ENCODE results near the gene SERPINA5. TPM values are rescaled to one million over a fixed set of nuclear protein-coding genes. Genes with fewer than 3 reads are reported as not detected.

The SERPINA5 gene
- total and polyA plus RNA-seq, 2 of the 13 experiments (the other 11 are each of a cell fraction or from before 2014, with no cell fraction given), result 449 to 498 TPM

- no peak for TF ChIP-seq ETS1 (CRISPR knock-in tag; IDR thresholded peaks at IDR 0.05)
- TF ChIP-seq REL (CRISPR knock-in tag; conservative IDR thresholded peaks at IDR 0.05), result no peak
- no peak for TF ChIP-seq ZNF530 (CRISPR knock-in tag; IDR thresholded peaks at IDR 0.05; ENCODE audit: low read depth)
- no peak for TF ChIP-seq ZNF564 (CRISPR knock-in tag; IDR thresholded peaks at IDR 0.05)
- no peak for TF ChIP-seq NFRKB (IDR thresholded peaks at IDR 0.05)
- peak in 1 of 2 experiments; percentile 32; a peak in 1 of 4 replicates for TF ChIP-seq POLR2A (IDR thresholded peaks at IDR 0.05; ENCODE audit: insufficient read depth in 1 of 2, low read depth in 2 of 2, low read length in 2 of 2)
- no peak for TF ChIP-seq CREB1 (IDR thresholded peaks at IDR 0.05)
- peak; percentile 17; the same call in 1 of the 2 replicates for TF ChIP-seq CREB1 (CRISPR knock-in tag; IDR thresholded peaks at IDR 0.05)
- 0 out of 2 replicates have a peak, but pooled peaks have one; percentile 23 for TF ChIP-seq KDM2A (CRISPR knock-in tag; IDR thresholded peaks at IDR 0.05; ENCODE audit: borderline replicate concordance, low read depth)
- peak; percentile 22; the same call in 1 of the 2 replicates for TF ChIP-seq SALL1 (CRISPR knock-in tag; IDR thresholded peaks at IDR 0.05)
- no peak for TF ChIP-seq ZNF839 (CRISPR knock-in tag; IDR thresholded peaks at IDR 0.05; ENCODE audit: borderline replicate concordance)
- TF ChIP-seq PHB2 (IDR thresholded peaks at IDR 0.05; ENCODE audit: partially characterized antibody), result no peak
- peak; percentile 31; the same call in 1 of the 2 replicates for TF ChIP-seq CTCF (CRISPR knock-in tag; IDR thresholded peaks at IDR 0.05)
- no peak for TF ChIP-seq E2F1 (CRISPR knock-in tag; IDR thresholded peaks at IDR 0.05)
- TF ChIP-seq RARA (CRISPR knock-in tag; IDR thresholded peaks at IDR 0.05), result no peak
- no peak for TF ChIP-seq ZBTB10 (CRISPR knock-in tag; IDR thresholded peaks at IDR 0.05; ENCODE audit: borderline replicate concordance)
- TF ChIP-seq ZFYVE20 (CRISPR knock-in tag; IDR thresholded peaks at IDR 0.05; ENCODE audit: borderline replicate concordance, low read depth), result no peak
- TF ChIP-seq ZHX1 (CRISPR knock-in tag; IDR thresholded peaks at IDR 0.05; ENCODE audit: low read depth), result no peak
- TF ChIP-seq MEF2D (CRISPR knock-in tag; IDR thresholded peaks at IDR 0.05), result no peak
- 0 out of 2 replicates have a peak, but pooled peaks have one; percentile 10 for TF ChIP-seq STAG1 (CRISPR knock-in tag; IDR thresholded peaks at IDR 0.05)
- TF ChIP-seq GTF3A (CRISPR knock-in tag; conservative IDR thresholded peaks at IDR 0.05), result no peak
Measured at GRCh38 chr14:94591871-94592270, 10.6 kb downstream of the SERPINA5 start (continued).
